ENCODE data around the gene TTLL11.

GRCh38 chr9:122116448-122117173, 23.5 kb upstream of the TTLL11 start:
- no peak for TF ChIP-seq MEF2A (IDR thresholded peaks at IDR 0.05; ENCODE audit: borderline replicate concordance, low read depth)
- TF ChIP-seq, protein P1, sequence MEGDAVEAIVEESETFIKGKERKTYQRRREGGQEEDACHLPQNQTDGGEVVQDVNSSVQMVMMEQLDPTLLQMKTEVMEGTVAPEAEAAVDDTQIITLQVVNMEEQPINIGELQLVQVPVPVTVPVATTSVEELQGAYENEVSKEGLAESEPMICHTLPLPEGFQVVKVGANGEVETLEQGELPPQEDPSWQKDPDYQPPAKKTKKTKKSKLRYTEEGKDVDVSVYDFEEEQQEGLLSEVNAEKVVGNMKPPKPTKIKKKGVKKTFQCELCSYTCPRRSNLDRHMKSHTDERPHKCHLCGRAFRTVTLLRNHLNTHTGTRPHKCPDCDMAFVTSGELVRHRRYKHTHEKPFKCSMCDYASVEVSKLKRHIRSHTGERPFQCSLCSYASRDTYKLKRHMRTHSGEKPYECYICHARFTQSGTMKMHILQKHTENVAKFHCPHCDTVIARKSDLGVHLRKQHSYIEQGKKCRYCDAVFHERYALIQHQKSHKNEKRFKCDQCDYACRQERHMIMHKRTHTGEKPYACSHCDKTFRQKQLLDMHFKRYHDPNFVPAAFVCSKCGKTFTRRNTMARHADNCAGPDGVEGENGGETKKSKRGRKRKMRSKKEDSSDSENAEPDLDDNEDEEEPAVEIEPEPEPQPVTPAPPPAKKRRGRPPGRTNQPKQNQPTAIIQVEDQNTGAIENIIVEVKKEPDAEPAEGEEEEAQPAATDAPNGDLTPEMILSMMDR (IDR thresholded peaks at IDR 0.05), result no peak
- TF ChIP-seq TCF12 (IDR thresholded peaks at IDR 0.05), result no peak
- no peak for TF ChIP-seq RFX5 (IDR thresholded peaks at IDR 0.05; ENCODE audit: low read length)
- TF ChIP-seq, protein P2, sequence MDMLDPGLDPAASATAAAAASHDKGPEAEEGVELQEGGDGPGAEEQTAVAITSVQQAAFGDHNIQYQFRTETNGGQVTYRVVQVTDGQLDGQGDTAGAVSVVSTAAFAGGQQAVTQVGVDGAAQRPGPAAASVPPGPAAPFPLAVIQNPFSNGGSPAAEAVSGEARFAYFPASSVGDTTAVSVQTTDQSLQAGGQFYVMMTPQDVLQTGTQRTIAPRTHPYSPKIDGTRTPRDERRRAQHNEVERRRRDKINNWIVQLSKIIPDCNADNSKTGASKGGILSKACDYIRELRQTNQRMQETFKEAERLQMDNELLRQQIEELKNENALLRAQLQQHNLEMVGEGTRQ (IDR thresholded peaks at IDR 0.05; ENCODE audit: borderline replicate concordance, low read depth, low read length), result no peak
- TF ChIP-seq, protein P3, sequence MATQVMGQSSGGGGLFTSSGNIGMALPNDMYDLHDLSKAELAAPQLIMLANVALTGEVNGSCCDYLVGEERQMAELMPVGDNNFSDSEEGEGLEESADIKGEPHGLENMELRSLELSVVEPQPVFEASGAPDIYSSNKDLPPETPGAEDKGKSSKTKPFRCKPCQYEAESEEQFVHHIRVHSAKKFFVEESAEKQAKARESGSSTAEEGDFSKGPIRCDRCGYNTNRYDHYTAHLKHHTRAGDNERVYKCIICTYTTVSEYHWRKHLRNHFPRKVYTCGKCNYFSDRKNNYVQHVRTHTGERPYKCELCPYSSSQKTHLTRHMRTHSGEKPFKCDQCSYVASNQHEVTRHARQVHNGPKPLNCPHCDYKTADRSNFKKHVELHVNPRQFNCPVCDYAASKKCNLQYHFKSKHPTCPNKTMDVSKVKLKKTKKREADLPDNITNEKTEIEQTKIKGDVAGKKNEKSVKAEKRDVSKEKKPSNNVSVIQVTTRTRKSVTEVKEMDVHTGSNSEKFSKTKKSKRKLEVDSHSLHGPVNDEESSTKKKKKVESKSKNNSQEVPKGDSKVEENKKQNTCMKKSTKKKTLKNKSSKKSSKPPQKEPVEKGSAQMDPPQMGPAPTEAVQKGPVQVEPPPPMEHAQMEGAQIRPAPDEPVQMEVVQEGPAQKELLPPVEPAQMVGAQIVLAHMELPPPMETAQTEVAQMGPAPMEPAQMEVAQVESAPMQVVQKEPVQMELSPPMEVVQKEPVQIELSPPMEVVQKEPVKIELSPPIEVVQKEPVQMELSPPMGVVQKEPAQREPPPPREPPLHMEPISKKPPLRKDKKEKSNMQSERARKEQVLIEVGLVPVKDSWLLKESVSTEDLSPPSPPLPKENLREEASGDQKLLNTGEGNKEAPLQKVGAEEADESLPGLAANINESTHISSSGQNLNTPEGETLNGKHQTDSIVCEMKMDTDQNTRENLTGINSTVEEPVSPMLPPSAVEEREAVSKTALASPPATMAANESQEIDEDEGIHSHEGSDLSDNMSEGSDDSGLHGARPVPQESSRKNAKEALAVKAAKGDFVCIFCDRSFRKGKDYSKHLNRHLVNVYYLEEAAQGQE (IDR thresholded peaks at IDR 0.05; ENCODE audit: low read depth, low read length), result no peak

Measured in SK-N-SH (cell line).